ENCODE measurements around the gene IPO4. TPM values are rescaled to one million over a fixed set of nuclear protein-coding genes. Genes with fewer than 3 reads are reported as not detected.
"Not testable (repeated sequence)": the region's sequence is repeated elsewhere in the genome, so short reads cannot be mapped to it uniquely, and the experiment has no call there.

Gene IPO4
- total and polyA plus RNA-seq, 4 donors: 9.2 to 28.2 (median 21.1) TPM

DNA sequence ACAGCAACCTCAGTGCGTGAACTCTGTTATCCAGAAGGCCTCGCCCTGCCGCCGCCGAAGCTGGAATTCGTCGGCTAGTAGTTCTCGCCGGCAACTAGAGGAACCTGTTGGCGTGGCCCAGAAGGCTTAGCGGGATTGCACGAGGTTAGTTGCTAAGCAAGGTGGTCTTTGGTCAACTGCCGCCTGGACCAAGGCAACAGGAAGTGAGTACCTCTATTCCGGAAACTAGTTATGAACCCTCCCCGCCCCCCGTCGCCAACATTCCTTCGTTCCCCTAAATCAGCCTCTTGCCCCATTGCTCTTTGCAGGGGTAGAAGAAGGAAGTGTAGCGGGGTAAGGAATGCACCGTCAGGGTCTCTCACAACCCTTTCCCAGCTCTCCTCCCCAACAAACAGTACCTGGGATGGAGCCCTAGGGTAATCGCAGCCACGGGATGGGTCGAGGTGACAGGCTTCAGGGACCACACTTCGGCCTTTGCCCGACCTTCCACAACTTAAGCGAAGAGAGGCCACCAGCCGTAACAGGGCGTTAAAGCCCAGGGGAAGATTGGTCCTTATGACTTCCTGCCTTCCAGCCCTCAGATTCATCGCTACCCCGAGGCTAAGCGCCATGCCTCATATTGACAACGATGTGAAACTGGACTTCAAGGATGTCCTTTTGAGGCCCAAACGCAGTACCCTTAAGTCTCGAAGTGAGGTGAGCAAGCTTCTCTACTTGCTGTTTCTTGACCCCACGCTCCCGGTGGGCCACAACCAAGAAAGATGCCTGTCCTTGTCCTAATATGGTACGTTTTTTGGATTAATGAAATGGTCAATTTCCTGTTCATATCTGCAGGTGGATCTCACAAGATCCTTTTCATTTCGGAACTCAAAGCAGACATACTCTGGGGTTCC is 44.3 kb upstream of the IPO4 start, which contains the start of gene GMPR2:
Gene GMPR2, plus strand, starts transcription at position 285 of the 893 bp plus-strand sequence. Its CDS starts 325 bp downstream, at position 610.
- no peak for DNase-seq (ENCODE audit: low read depth in 4 of 6, low spot score in 6 of 6)
- WGBS (ENCODE audit: insufficient coverage): 4% methylated on average over 27 of the region's 38 CpGs
- H3K27ac ChIP-seq (ENCODE audit: low read depth, low read length): peak within 1 kb of the TSS; percentile 90

GRCh38 chr14:24232121-24232644 is 43.6 kb upstream of the IPO4 start, which contains the start of gene NEDD8:
NEDD8 (minus strand) TSS chr14:24232367; CDS start chr14:24232267, 100 bp downstream.
- DNase-seq (ENCODE audit: low read depth in 4 of 6, low spot score in 6 of 6): peak; percentile 81 to 98 (median 91)
- Histone ChIP-seq H3K4me3 (ENCODE audit: low read depth, low read length) (peak within 1 kb of the TSS; percentile 93), H3K36me3 (ENCODE audit: control insufficient read depth, insufficient read depth, low read length) (peaks cover 21% of the 10 kb centered on the region), H3K27me3 (ENCODE audit: control insufficient read depth, insufficient read depth, low read length) (no peaks in the 10 kb centered on the region), H3K9me3 (ENCODE audit: control insufficient read depth, insufficient read depth, low read length) (no peaks in the 10 kb centered on the region), H3K4me1 (ENCODE audit: control insufficient read depth, insufficient read depth, low read length) (peaks cover 19% of the 10 kb centered on the region), H3K27ac (ENCODE audit: low read depth, low read length) (peak within 1 kb of the TSS; percentile 90)
- 0% methylated on average over 27 of the region's 30 CpGs for WGBS (ENCODE audit: insufficient coverage)

More for the DNA sequence above, 44.3 kb upstream of the IPO4 start, which contains the start of gene GMPR2:
- Histone ChIP-seq H3K27me3 (ENCODE audit: control insufficient read depth, insufficient read depth, low read length) (no peaks in the 10 kb centered on the region), H3K4me3 (ENCODE audit: low read depth, low read length) (peak within 1 kb of the TSS; percentile 93), H3K4me1 (ENCODE audit: control insufficient read depth, insufficient read depth, low read length) (peaks cover 19% of the 10 kb centered on the region), H3K9me3 (ENCODE audit: control insufficient read depth, insufficient read depth, low read length) (no peaks in the 10 kb centered on the region), H3K36me3 (ENCODE audit: control insufficient read depth, insufficient read depth, low read length) (peaks cover 25% of the 10 kb centered on the region)

DNA sequence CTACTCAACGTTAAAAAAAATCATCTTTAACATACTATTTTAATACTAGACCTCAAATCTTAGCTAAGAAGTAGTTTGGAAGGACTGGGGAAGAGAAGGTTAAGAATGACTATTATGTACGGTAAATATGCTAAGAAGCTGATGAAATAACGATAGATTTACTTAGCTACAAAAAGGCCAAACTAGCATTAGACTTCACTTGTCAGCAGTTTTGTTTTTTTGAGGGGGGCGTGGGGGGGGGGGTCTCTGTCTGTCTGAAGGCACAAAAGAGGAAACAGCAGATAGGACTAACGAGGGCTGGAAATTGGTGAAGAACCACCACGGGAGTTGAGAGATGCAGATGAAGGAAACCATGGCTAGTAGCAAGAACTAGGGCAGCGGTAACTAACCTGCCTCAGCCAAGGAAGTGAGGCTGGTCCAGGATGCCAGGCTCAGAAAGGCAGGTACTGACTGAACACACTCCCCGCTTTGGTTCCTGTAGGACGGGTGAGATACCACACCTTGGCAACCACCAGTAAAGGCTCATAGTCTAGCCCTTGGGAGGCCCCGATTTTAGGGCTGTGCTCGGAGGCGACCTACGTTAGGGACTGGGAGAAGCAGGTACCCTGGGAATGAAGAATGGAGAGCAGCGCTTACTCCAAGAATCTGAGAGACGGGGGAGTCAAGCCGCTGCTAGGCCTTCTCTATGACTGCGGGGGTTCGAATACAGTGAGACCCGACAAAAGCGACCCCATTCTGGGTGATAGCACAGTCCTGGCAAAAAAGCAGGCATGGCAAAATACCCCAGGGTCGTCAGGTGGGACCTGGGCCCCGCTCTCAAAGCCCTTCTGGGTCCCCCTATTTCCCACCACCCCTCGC is 42.9 kb upstream of the IPO4 start:
- DNase-seq (ENCODE audit: low read depth in 4 of 6, low spot score in 6 of 6): no peak
- peaks cover 14% of the 10 kb centered on the region for H3K36me3 ChIP-seq (ENCODE audit: control insufficient read depth, insufficient read depth, low read length)
- peak overlapping the region; percentile 90 for H3K27ac ChIP-seq (ENCODE audit: low read depth, low read length)
- H3K27me3 ChIP-seq (ENCODE audit: control insufficient read depth, insufficient read depth, low read length): no peaks in the 10 kb centered on the region
- 5% methylated on average over 20 of the region's 23 CpGs for WGBS (ENCODE audit: insufficient coverage)
- no peaks in the 10 kb centered on the region for H3K9me3 ChIP-seq (ENCODE audit: control insufficient read depth, insufficient read depth, low read length)
- H3K4me3 ChIP-seq (ENCODE audit: low read depth, low read length): peak overlapping the region; percentile 93
- peaks cover 19% of the 10 kb centered on the region for H3K4me1 ChIP-seq (ENCODE audit: control insufficient read depth, insufficient read depth, low read length)

- no CpG with 5 or more reads among the region's 1 CpG for WGBS (ENCODE audit: insufficient coverage)
- H3K4me1 ChIP-seq (ENCODE audit: control insufficient read depth, insufficient read depth, low read length): peaks cover 19% of the 10 kb centered on the region
- H3K36me3 ChIP-seq (ENCODE audit: control insufficient read depth, insufficient read depth, low read length): peaks cover 10% of the 10 kb centered on the region
- no peak overlapping the region for H3K4me3 ChIP-seq (ENCODE audit: low read depth, low read length)
- no peaks in the 10 kb centered on the region for H3K27me3 ChIP-seq (ENCODE audit: control insufficient read depth, insufficient read depth, low read length)
- H3K9me3 ChIP-seq (ENCODE audit: control insufficient read depth, insufficient read depth, low read length): no peaks in the 10 kb centered on the region
- no peak overlapping the region for H3K27ac ChIP-seq (ENCODE audit: low read depth, low read length)
- no peak for DNase-seq (ENCODE audit: low read depth in 4 of 6, low spot score in 6 of 6)
Observed at GRCh38 chr14:24228902-24229301, 40.3 kb upstream of the IPO4 start.

- no peak for DNase-seq (ENCODE audit: low read depth in 4 of 6, low spot score in 6 of 6)
- peaks cover 10% of the 10 kb centered on the region for H3K36me3 ChIP-seq (ENCODE audit: control insufficient read depth, insufficient read depth, low read length)
- H3K27me3 ChIP-seq (ENCODE audit: control insufficient read depth, insufficient read depth, low read length): no peaks in the 10 kb centered on the region
- WGBS (ENCODE audit: insufficient coverage): no CpG with 5 or more reads among the region's 1 CpG
- H3K4me1 ChIP-seq (ENCODE audit: control insufficient read depth, insufficient read depth, low read length): peaks cover 8% of the 10 kb centered on the region
- H3K9me3 ChIP-seq (ENCODE audit: control insufficient read depth, insufficient read depth, low read length): no peaks in the 10 kb centered on the region
- no peak overlapping the region for H3K4me3 ChIP-seq (ENCODE audit: low read depth, low read length)
- no peak overlapping the region for H3K27ac ChIP-seq (ENCODE audit: low read depth, low read length)
Observed at GRCh38 chr14:24226473-24226872, 37.9 kb upstream of the IPO4 start.

DNA sequence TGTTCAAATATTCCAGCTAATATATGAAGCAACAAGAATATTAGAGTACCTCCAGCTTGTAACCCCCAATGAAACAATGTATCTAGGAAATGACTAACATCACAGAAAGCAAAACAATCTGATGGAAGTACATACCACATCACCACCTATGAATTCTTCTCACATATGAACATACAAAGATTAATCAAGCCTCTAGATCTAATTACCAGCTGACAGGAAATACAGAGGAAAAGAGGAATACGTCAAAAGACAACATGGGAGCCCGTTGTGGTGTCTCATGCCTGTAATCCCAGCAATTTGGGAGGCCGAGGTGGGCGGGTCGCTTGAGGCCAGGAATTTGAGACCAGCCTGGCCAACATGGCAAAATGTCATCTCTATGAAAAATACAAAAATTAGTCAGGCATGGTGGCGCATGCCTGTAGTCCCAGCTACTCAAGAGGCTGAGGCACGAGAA is 36.0 kb upstream of the IPO4 start:
- H3K9me3 ChIP-seq (ENCODE audit: control insufficient read depth, insufficient read depth, low read length): no peaks in the 10 kb centered on the region
- DNase-seq (ENCODE audit: low read depth in 4 of 6, low spot score in 6 of 6): no peak
- no peaks in the 10 kb centered on the region for H3K27me3 ChIP-seq (ENCODE audit: control insufficient read depth, insufficient read depth, low read length)
- 96% methylated on average over 7 of the region's 7 CpGs for WGBS (ENCODE audit: insufficient coverage)
- H3K36me3 ChIP-seq (ENCODE audit: control insufficient read depth, insufficient read depth, low read length): peaks cover 10% of the 10 kb centered on the region
- no peaks in the 10 kb centered on the region for H3K4me1 ChIP-seq (ENCODE audit: control insufficient read depth, insufficient read depth, low read length)
- H3K4me3 ChIP-seq (ENCODE audit: low read depth, low read length): no peak overlapping the region
- H3K27ac ChIP-seq (ENCODE audit: low read depth, low read length): no peak overlapping the region

DNA sequence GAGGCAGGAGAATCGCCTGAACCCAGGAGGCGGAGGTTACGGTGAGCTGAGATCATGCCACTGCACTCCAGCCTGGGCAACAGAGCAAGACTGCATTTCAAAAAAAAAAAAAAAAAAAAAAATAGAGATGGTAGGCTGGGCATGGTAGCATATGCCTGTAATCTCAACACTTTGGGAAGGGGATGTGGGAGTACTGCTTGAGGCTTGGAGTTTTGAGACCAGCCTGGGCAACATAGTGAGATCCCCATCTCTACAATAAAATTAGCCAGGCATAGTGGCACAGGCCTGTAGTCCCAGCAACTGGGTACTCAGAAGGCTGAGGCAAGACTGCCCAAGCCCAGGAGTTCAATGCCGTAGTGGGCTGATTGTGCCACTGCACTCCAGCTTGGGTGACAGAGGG is 34.4 kb upstream of the IPO4 start:
- WGBS (ENCODE audit: insufficient coverage): 100% methylated on average over 3 of the region's 4 CpGs
- H3K36me3 ChIP-seq (ENCODE audit: control insufficient read depth, insufficient read depth, low read length); H3K4me3 ChIP-seq (ENCODE audit: low read depth, low read length); H3K4me1 ChIP-seq (ENCODE audit: control insufficient read depth, insufficient read depth, low read length); DNase-seq (ENCODE audit: low read depth in 4 of 6, low spot score in 6 of 6); H3K9me3 ChIP-seq (ENCODE audit: control insufficient read depth, insufficient read depth, low read length); H3K27ac ChIP-seq (ENCODE audit: low read depth, low read length); H3K27me3 ChIP-seq (ENCODE audit: control insufficient read depth, insufficient read depth, low read length): not testable (repeated sequence)

DNA sequence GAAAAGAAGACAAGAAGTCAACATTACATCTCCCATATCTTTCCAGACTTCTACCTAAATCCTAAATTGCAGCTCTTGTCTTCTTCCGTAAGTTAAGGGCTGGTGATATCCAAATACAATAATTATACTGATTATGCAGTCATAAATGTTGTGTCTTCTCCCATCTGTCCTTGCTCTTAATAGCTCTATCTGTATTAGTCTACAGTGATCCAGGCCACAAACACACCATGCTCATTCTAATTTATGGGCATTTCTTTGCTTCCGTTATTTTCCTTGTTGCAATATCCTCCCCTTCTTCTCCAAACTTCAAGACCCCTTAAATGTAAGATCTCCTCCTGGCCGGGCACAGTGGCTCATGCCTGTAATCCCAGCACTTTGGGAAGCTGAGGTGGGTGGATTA is 30.9 kb upstream of the IPO4 start:
- no peak for DNase-seq (ENCODE audit: low read depth in 4 of 6, low spot score in 6 of 6)
- Histone ChIP-seq H3K9me3 (ENCODE audit: control insufficient read depth, insufficient read depth, low read length) (no peaks in the 10 kb centered on the region), H3K4me1 (ENCODE audit: control insufficient read depth, insufficient read depth, low read length) (peaks cover 11% of the 10 kb centered on the region), H3K36me3 (ENCODE audit: control insufficient read depth, insufficient read depth, low read length) (peaks cover 4% of the 10 kb centered on the region), H3K27ac (ENCODE audit: low read depth, low read length) (no peak overlapping the region), H3K27me3 (ENCODE audit: control insufficient read depth, insufficient read depth, low read length) (no peaks in the 10 kb centered on the region), H3K4me3 (ENCODE audit: low read depth, low read length) (no peak overlapping the region)
- WGBS (ENCODE audit: insufficient coverage): no CpG with 5 or more reads among the region's 3 CpGs

- no CpG with 5 or more reads among the region's 4 CpGs for WGBS (ENCODE audit: insufficient coverage)
- Histone ChIP-seq H3K4me1 (ENCODE audit: control insufficient read depth, insufficient read depth, low read length) (peaks cover 12% of the 10 kb centered on the region), H3K27me3 (ENCODE audit: control insufficient read depth, insufficient read depth, low read length) (no peaks in the 10 kb centered on the region), H3K4me3 (ENCODE audit: low read depth, low read length) (no peak overlapping the region), H3K27ac (ENCODE audit: low read depth, low read length) (no peak overlapping the region), H3K9me3 (ENCODE audit: control insufficient read depth, insufficient read depth, low read length) (no peaks in the 10 kb centered on the region), H3K36me3 (ENCODE audit: control insufficient read depth, insufficient read depth, low read length) (peaks cover 4% of the 10 kb centered on the region)
- no peak for DNase-seq (ENCODE audit: low read depth in 4 of 6, low spot score in 6 of 6)
Observed at GRCh38 chr14:24219080-24219479, 30.5 kb upstream of the IPO4 start.

All from spinal cord (tissue), 10 donors.